ENCODE results near the gene SMC1B. TPM values are rescaled to one million over a fixed set of nuclear protein-coding genes. Genes with fewer than 3 reads are reported as not detected.

The SMC1B gene
- polyA plus RNA-seq, 3 donors, result not detected

DNA sequence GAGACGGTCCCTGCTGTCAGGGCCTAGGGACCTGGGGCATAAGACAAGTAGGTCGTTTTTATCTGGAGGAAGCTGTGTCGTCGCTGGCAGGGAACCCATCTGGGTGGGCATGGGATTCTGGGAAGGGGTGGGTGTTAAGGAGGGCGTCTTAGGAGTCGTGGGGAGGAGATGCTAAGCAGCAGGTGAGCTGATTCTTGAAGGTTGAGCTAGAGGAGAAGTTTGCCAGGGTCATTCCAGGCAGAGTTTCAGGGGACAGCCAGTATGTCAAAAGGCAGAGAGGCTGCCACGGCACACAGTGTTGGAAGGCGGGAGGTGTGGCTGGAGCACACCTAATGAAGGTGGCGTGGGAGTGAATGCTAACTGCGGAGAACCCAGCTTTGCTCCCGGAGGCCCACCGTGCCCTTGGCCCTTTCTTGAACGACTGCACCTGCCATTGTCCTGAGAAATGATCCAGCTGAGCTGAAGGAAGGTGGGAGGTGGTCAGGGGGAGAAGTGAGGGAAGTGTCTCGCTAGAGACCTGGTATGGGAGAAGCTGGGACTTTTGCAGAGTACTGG, 102.3 kb downstream of the SMC1B start:
- DNase-seq, result no peak
- peak overlapping the region; percentile 88 to 91 for H3K4me3 Mint-ChIP-seq
- no peak overlapping the region for H3K27ac ChIP-seq (ENCODE audit: low read depth in 1 of 2, low read length in 2 of 2)
- peak overlapping the region; percentile 95 for H3K4me2 ChIP-seq (replicated peaks; ENCODE audit: extremely low read depth, low read length, poor library complexity, severe bottlenecking)
- peak overlapping the region; percentile 92 for H3K9ac ChIP-seq (ENCODE audit: insufficient read depth, low read length, poor library complexity, severe bottlenecking)
- no peaks in the 10 kb centered on the region for H3K9me3 ChIP-seq (replicated peaks in 1 of 2; ENCODE audit: control insufficient read depth in 1 of 2, insufficient read depth in 1 of 2, low read length in 2 of 2)
- intact Hi-C loops (cut with micrococcal nuclease), result loop anchor here in 1 of 2 donors (5.0 kb wide), 1 partner anchor 84 kb away; no protein-coding TSS in a partner anchor
- H3K79me2 ChIP-seq (ENCODE audit: insufficient read depth, low read length), result peaks cover 55% of the 10 kb centered on the region
- peaks cover 13 to 17% of the 10 kb centered on the region in 2 donors for H3K36me3 Mint-ChIP-seq
- peak overlapping the region; percentile 85 to 88 (median 88) for H3K4me3 ChIP-seq (replicated peaks in 1 of 3; ENCODE audit: low read depth in 2 of 3, low read length in 3 of 3)
- H3K36me3 ChIP-seq (replicated peaks in 1 of 2; ENCODE audit: control insufficient read depth in 1 of 2, insufficient read depth in 2 of 2, low read length in 2 of 2), result peaks cover 0 to 3% of the 10 kb centered on the region in 2 donors
- peaks cover 60% of the 10 kb centered on the region for H3K4me1 Mint-ChIP-seq
- peaks cover 2 to 5% (median 4%) of the 10 kb centered on the region in 3 donors for H3K27me3 Mint-ChIP-seq (ENCODE audit: low read depth in 3 of 3)
- no peaks in the 10 kb centered on the region for H3K27me3 ChIP-seq (ENCODE audit: control insufficient read depth in 2 of 2, insufficient read depth in 2 of 2, low read length in 2 of 2)
- no peak for TF ChIP-seq CTCF (IDR thresholded peaks at IDR 0.05)
- H2AFZ ChIP-seq (ENCODE audit: insufficient read depth, low read depth, low read length, poor library complexity, severe bottlenecking), result peak overlapping the region; percentile 84
- H3K4me1 ChIP-seq (ENCODE audit: control insufficient read depth in 1 of 2, insufficient read depth in 2 of 2, low read length in 2 of 2), result peaks cover 39 to 44% of the 10 kb centered on the region in 2 donors
- H4K20me1 ChIP-seq (ENCODE audit: insufficient read depth, low read length), result peaks cover 8% of the 10 kb centered on the region
- WGBS (ENCODE audit: insufficient coverage), result 69% methylated on average over 11 of the region's 14 CpGs
- no peaks in the 10 kb centered on the region for H3K9me3 Mint-ChIP-seq
- peak overlapping the region in 5 of 7 donors; percentile 54 to 90 (median 87) for H3K27ac Mint-ChIP-seq

DNA sequence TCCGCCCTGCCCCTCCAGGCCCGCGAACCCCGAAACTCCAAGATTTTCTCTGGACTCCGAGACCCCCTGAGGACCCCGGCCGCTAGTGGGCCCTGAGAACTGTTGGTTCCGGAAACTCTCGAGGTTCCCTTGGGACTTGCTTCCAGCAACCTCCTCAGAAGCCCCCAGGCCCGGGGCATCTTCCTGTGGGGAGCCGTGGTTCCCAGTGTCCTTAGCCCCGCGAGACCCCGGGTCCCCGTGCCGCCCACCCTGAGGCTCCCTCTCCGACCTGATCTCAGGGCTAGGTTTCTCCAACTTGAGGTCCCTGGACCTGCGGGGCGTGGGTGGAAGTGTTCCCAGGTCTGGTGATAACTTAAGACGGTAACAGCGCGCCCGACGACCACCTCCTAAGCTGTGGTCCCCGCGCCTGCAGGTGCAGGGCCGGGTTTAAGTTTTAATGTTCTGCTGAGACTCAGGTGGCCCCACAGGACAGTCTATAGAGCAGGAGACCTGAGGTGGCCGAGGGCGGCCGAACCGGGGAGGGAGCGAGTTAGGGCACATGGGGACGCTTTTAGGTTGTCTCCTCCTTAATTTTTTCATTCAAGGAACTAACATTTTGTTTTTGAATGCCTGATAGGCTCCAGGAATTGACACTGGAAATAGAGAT, 102.9 kb downstream of the SMC1B start:
- 1% methylated on average over 30 of the region's 33 CpGs for WGBS (ENCODE audit: insufficient coverage)

More for the DNA sequence above, 102.9 kb downstream of the SMC1B start:
- H3K36me3 Mint-ChIP-seq, result peaks cover 10 to 17% of the 10 kb centered on the region in 2 donors
- H3K9me3 Mint-ChIP-seq, result no peaks in the 10 kb centered on the region
- peaks cover 64% of the 10 kb centered on the region for H3K4me1 Mint-ChIP-seq
- Histone ChIP-seq H2AFZ (ENCODE audit: insufficient read depth, low read depth, low read length, poor library complexity, severe bottlenecking) (peak overlapping the region; percentile 84), H3K79me2 (ENCODE audit: insufficient read depth, low read length) (peaks cover 49% of the 10 kb centered on the region), H3K36me3 (replicated peaks in 1 of 2; ENCODE audit: control insufficient read depth in 1 of 2, insufficient read depth in 2 of 2, low read length in 2 of 2) (peaks cover 0 to 3% of the 10 kb centered on the region in 2 donors), H4K20me1 (ENCODE audit: insufficient read depth, low read length) (peaks cover 8% of the 10 kb centered on the region), H3K4me2 (replicated peaks; ENCODE audit: extremely low read depth, low read length, poor library complexity, severe bottlenecking) (peak overlapping the region; percentile 95), H3K9me3 (replicated peaks in 1 of 2; ENCODE audit: control insufficient read depth in 1 of 2, insufficient read depth in 1 of 2, low read length in 2 of 2) (no peaks in the 10 kb centered on the region), H3K27ac (ENCODE audit: low read depth in 1 of 2, low read length in 2 of 2) (peak overlapping the region; percentile 36 to 88), H3K4me3 (replicated peaks in 1 of 3; ENCODE audit: low read depth in 2 of 3, low read length in 3 of 3) (peak overlapping the region; percentile 85 to 88 (median 88)), H3K9ac (ENCODE audit: insufficient read depth, low read length, poor library complexity, severe bottlenecking) (peak overlapping the region; percentile 92), H3K4me1 (ENCODE audit: control insufficient read depth in 1 of 2, insufficient read depth in 2 of 2, low read length in 2 of 2) (peaks cover 39 to 44% of the 10 kb centered on the region in 2 donors), H3K27me3 (ENCODE audit: control insufficient read depth in 2 of 2, insufficient read depth in 2 of 2, low read length in 2 of 2) (no peaks in the 10 kb centered on the region)
- H3K27ac Mint-ChIP-seq, result peak overlapping the region; percentile 53 to 90 (median 82)
- H3K27me3 Mint-ChIP-seq (ENCODE audit: low read depth in 3 of 3), result peaks cover 2 to 5% (median 4%) of the 10 kb centered on the region in 3 donors
- DNase-seq, result no peak
- peak overlapping the region; percentile 88 to 91 for H3K4me3 Mint-ChIP-seq
- intact Hi-C loops (cut with micrococcal nuclease), result loop anchor here in 1 of 2 donors (5.0 kb wide), 1 partner anchor 83 kb away; no protein-coding TSS in a partner anchor
- no peak for TF ChIP-seq CTCF (IDR thresholded peaks at IDR 0.05)

All from CD14-positive monocyte (primary cell).